CD4-positive, alpha-beta T cell treated with Interleukin-10 for 1 hour (primary cell): ENCODE results near the gene LHX4.

Source experiments
- DNase-seq: peaks from one replicate; pipeline ENCODE4 v3.0.0-alpha.2; 2020

LHX4 gene

DNA sequence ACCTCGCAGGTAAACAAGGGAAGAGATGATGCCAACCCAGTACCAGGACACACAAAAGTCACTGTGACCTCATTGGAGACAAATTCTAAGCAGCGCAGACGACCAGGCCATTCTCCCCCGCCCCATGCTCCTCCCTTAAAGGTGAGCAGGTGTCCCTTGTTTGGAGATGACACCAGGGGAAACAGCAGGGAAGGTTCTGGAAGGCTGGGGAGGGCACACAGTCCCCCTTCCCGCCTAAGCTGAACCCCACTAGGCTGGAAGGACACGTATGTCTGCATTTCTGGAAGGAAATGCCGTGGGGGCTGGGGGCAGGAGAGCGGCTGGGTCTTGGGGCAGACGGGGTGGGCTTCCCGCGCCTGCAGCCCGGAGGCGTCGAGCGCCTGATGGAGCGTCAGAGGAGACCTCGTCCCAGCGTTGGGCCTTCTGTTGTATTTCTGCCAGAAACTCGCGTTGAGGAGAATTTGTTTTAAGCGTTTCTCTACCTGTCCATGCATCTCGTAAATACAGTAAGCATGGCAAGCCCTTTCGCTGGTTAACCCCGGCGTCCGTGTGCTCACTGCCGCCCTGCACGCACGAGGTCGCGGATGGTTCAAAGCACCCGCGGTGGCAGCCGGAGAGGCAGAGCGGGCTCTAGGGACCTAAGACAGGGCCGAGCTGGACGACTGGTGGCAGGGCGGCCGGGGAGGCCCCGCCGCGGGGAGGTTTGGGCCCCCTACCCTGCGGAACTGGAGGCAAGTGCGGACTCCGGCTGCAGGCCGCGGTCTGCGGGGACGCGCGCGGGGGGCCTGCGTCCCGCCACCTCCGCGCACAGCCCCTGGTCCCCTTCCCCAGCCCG, 1.2 kb upstream of the LHX4 start:
- no peak for DNase-seq

DNA sequence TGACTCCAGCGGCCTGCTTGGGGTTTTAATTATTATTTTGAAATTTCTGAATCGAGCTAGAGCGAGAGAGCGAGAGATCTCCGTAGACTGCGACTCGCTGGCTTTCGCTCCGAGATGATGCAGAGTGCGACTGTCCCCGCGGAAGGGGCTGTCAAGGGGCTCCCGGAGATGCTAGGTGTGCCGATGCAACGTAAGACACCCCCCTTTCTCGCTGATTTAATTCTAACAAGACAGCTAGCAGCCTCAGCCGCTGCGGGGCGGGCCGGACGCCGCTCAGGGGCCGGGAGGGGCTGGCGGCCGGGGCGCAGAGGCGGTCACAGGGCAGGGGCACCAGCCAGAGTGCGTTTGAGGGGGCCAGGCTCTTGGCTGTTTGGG, 339 bp downstream of the LHX4 start:
- no peak for DNase-seq

GRCh38 chr1:180230791-180231505, 884 bp downstream of the LHX4 start:
- no peak for DNase-seq

DNA sequence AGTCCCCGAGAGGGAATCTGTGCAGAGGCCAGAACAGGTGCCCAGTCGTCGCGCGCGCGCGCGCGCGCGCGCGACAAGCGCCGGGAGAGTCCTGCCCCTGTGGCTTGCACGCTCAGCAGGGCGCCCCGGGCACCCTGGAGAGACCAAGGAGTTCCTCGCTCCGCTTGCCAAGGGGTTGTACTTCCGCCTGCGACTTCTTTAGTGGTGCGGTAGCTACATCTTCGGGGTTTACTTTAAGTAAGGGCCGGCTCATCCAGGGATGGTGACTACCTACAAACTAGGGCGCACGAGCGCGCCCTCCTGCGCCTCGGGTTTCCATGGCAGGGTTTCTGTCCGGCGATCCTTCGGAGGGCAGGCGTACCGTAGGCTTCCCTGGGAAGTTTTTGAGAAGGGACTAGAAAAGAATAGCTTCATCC, 1.4 kb downstream of the LHX4 start:
- no peak for DNase-seq

- no peak for DNase-seq
Observed at GRCh38 chr1:180231936-180232335, 1.9 kb downstream of the LHX4 start.

GRCh38 chr1:180232521-180233043, 2.5 kb downstream of the LHX4 start:
- DNase-seq: no peak

DNA sequence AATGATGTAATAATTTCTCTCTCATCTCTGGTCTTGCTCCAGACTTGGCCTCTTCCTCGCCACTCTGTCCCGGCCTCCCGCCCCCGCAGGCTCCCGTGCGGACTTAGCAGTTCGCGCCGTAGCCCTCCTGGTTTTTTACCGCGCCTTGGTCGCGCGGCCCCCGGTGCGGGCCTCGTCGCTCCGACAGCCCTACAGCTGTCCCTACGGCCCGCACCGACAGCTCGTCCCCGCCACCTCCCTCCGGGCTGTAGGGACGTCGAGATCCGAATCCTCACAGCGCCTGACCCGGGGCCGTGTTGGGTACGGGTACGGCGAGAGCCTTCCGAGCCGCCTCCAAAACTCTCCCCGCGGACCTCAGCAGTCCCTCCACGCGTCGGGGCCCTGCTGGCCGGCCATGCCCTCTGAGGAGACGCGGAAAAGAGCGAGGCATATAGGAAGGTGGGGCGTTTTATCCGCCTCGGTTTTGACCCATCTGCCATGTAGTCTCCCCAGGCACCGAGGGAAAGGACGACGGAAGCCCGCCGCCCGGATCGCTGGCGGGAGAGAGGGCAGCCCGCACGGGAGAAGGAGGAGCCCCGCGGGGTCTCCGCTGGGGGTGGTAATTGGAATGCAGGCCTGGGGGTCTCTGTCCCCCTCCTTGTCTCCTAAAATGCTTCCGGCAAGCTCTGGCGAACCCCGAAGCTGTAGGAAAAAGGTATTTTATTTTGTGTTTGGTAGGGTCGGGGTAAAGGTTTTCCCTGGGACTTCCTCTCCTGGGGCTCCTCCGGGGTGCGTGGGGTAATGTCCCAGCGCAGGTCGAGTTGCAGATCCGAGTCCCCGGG, 3.3 kb downstream of the LHX4 start:
- DNase-seq: no peak

DNA sequence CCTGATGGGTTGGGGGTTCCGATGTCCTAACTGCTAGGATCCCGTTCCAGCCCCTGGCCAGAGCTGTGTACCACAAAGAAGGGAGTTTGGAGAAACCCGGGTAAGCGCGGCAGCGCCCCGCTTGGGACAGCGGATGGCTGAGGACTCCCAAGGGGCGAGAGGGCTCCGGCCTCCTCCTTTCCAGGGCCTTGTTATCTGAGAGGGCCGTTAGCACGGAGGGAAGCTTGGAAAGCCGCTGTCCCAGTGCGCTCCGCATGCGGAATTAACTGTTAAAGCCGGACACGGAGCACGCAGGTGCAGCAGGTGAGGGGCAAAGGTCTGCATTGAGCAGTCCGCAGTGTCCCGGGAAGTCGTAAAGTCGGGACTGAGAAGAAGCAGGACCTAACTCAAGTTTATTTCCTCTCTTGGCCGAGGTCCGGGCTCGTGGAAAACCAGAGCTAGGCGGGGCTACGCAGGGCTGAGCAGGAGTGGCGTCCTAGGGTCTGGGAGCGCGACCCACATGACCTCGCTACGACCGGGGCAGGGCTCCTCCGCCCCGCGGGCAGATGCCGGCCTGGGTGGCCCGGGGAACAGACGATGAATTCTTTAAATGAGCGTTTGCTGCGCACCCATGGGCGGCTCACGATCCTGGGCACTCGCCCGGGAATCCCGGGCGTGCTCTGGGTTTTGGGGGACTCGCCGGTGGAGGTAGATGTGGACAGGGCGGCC, 4.5 kb downstream of the LHX4 start:
- DNase-seq: no peak

- DNase-seq: no peak
Observed at GRCh38 chr1:180235077-180235501, 5.0 kb downstream of the LHX4 start.

- no peak for DNase-seq
Observed at GRCh38 chr1:180235502-180236239, 5.6 kb downstream of the LHX4 start.

DNA sequence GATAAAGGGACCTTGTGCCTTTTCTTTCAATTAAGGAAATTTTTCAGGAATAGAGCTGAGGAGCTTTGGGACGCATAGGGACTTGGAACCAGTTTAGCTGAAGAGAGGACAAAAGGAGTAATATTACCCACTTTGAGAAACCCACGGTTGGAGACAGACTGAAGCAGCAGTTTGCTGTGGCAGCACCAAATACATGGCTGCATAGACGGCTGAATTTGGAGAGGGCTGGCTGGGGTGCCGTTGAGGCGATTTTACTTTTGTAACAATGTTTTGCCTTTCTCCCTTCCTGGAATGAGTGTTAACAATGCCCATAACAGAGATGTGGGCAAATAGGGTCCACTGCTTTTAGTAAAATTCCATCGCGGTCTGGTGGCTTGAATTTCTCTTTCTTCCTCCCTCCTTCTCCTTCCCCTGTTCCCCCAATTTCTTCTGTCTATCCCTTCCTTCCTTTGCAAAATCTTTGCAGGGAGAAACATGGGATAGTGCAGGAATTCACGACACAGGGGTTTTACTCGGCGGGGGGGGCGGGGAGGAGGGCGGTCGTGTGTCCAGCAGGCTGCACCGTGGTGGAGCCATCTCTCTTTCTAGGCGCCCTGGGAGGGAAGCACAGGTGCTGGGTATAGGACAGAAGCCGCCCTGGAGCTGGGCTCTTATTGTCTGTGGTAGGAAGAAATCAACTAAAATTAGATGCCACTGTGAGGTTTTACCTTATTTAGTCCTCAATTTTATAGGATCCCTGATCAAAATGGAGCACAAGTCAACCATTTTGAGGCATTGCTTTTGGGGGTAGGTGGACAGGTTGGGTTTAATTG, 6.8 kb downstream of the LHX4 start:
- DNase-seq: no peak

- DNase-seq: no peak
Observed at GRCh38 chr1:180237869-180238476, 7.9 kb downstream of the LHX4 start.

- no peak for DNase-seq
Observed at GRCh38 chr1:180238675-180239074, 8.6 kb downstream of the LHX4 start.

GRCh38 chr1:180239145-180240096, 9.4 kb downstream of the LHX4 start:
- no peak for DNase-seq

- DNase-seq: no peak
Observed at GRCh38 chr1:180241716-180242544, 11.9 kb downstream of the LHX4 start.

- no peak for DNase-seq
Observed at GRCh38 chr1:180243517-180244221, 13.6 kb downstream of the LHX4 start.

GRCh38 chr1:180244840-180245239, 14.8 kb downstream of the LHX4 start:
- no peak for DNase-seq

DNA sequence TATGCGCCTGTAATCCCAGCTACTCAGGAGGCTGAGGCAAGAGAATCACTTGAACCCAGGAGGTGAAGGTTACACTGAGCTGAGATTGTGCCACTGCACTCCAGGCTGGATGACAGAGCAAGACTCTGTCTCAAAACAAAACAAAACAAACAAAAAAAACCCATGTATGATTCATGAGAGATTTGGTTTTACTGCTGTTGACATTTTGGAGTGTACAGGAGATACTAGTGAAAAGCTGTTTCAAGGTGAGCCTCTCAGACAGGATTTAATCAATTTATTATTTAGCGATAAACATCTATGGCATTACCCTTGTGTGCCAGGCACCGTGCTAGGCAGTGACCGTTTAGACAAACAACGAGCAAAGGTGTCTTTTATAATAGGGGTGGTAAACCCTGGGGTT, 16.5 kb downstream of the LHX4 start:
- no peak for DNase-seq
